ENCODE results near the gene ST3GAL2. TPM values are rescaled to one million over a fixed set of nuclear protein-coding genes. Genes with fewer than 3 reads are reported as not detected.

Gene ST3GAL2
- total RNA-seq: 9.5 and 17.8 TPM in 2 replicates
- 13.1 and 13.5 TPM in 2 replicates for polyA plus RNA-seq
- 16.2 and 17.6 TPM in 2 replicates for polyA plus RNA-seq (2012)
- polyA minus RNA-seq (ENCODE audit: low replicate concordance): 59.6 and 59.9 TPM in 2 replicates

- H2AFZ ChIP-seq (ENCODE audit: low read length): peak within 1 kb of the TSS; percentile 91
- H4K20me1 ChIP-seq (ENCODE audit: control insufficient read depth, extremely low read depth, insufficient read depth, low read length): no peaks in the 10 kb centered on the region
- no peaks in the 10 kb centered on the region for H3K9me3 ChIP-seq (ENCODE audit: control insufficient read depth, insufficient read depth, low read depth, low read length)
- H3K27ac ChIP-seq (ENCODE audit: insufficient read depth, low read length): peak within 1 kb of the TSS; percentile 51
- H3K27me3 ChIP-seq (ENCODE audit: control insufficient read depth, insufficient read depth, low read length): no peaks in the 10 kb centered on the region
- DNase-seq (ENCODE audit: low read depth in 2 of 2): peak; percentile 92
- peaks cover 4% of the 10 kb centered on the region for H3K36me3 ChIP-seq (ENCODE audit: control insufficient read depth, insufficient read depth, low read length)
- peak within 1 kb of the TSS; percentile 100 for H3K4me2 ChIP-seq (ENCODE audit: extremely low read depth, insufficient read depth, low read length)
- H3K4me1 ChIP-seq (ENCODE audit: control insufficient read depth, extremely low read depth, insufficient read depth, low read length): peaks cover 18% of the 10 kb centered on the region
- peaks cover 19% of the 10 kb centered on the region for H3K79me2 ChIP-seq (ENCODE audit: control insufficient read depth, insufficient read depth, low read length)
- H3K9ac ChIP-seq (ENCODE audit: insufficient read depth, low read length): peak within 1 kb of the TSS; percentile 59
- TF ChIP-seq EZH2 (IDR thresholded peaks at IDR 0.05; ENCODE audit: low read length, missing control alignments): no peak
- no peak for TF ChIP-seq CTCF (conservative IDR thresholded peaks at IDR 0.05 in 1 of 2, IDR thresholded peaks at IDR 0.05 in 1 of 2; ENCODE audit: low read depth in 1 of 2, low read length in 2 of 2)
- H3K4me3 ChIP-seq (replicated peaks in 1 of 4; ENCODE audit: control extremely low read depth in 1 of 4, insufficient read depth in 1 of 4, low read depth in 3 of 4, low read length in 4 of 4): peak within 1 kb of the TSS; percentile 74 to 80 (median 80)
Observed at GRCh38 chr16:70438969-70439862, at the start of gene ST3GAL2. TSS of gene ST3GAL2 (minus strand) at chr16:70439100. CDS start at chr16:70398530, 40,570 bp downstream.

GRCh38 chr16:70484867-70485266 lies 46.0 kb upstream of the ST3GAL2 start:
- H2AFZ ChIP-seq (ENCODE audit: low read length): no peak overlapping the region
- H3K4me1 ChIP-seq (ENCODE audit: control insufficient read depth, extremely low read depth, insufficient read depth, low read length): peaks cover 2% of the 10 kb centered on the region
- H3K4me2 ChIP-seq (ENCODE audit: extremely low read depth, insufficient read depth, low read length): no peak overlapping the region
- H3K27ac ChIP-seq (ENCODE audit: insufficient read depth, low read length): no peak overlapping the region
- no peak overlapping the region for H3K9ac ChIP-seq (ENCODE audit: insufficient read depth, low read length)
- H3K27me3 ChIP-seq (ENCODE audit: control insufficient read depth, insufficient read depth, low read length): no peaks in the 10 kb centered on the region
- no peak for TF ChIP-seq EZH2 (IDR thresholded peaks at IDR 0.05; ENCODE audit: low read length, missing control alignments)
- TF ChIP-seq CTCF (conservative IDR thresholded peaks at IDR 0.05 in 1 of 2, IDR thresholded peaks at IDR 0.05 in 1 of 2; ENCODE audit: low read depth in 1 of 2, low read length in 2 of 2): no peak
- no peak for DNase-seq (ENCODE audit: low read depth in 2 of 2)
- H3K79me2 ChIP-seq (ENCODE audit: control insufficient read depth, insufficient read depth, low read length): no peaks in the 10 kb centered on the region
- no peaks in the 10 kb centered on the region for H4K20me1 ChIP-seq (ENCODE audit: control insufficient read depth, extremely low read depth, insufficient read depth, low read length)
- H3K36me3 ChIP-seq (ENCODE audit: control insufficient read depth, insufficient read depth, low read length): peaks cover 19% of the 10 kb centered on the region
- H3K4me3 ChIP-seq (replicated peaks in 1 of 4; ENCODE audit: control extremely low read depth in 1 of 4, insufficient read depth in 1 of 4, low read depth in 3 of 4, low read length in 4 of 4): no peak overlapping the region
- no peaks in the 10 kb centered on the region for H3K9me3 ChIP-seq (ENCODE audit: control insufficient read depth, insufficient read depth, low read depth, low read length)

- H4K20me1 ChIP-seq (ENCODE audit: control insufficient read depth, extremely low read depth, insufficient read depth, low read length): no peaks in the 10 kb centered on the region
- H2AFZ ChIP-seq (ENCODE audit: low read length): no peak overlapping the region
- no peaks in the 10 kb centered on the region for H3K9me3 ChIP-seq (ENCODE audit: control insufficient read depth, insufficient read depth, low read depth, low read length)
- H3K27me3 ChIP-seq (ENCODE audit: control insufficient read depth, insufficient read depth, low read length): no peaks in the 10 kb centered on the region
- no peak overlapping the region for H3K27ac ChIP-seq (ENCODE audit: insufficient read depth, low read length)
- no peak overlapping the region for H3K9ac ChIP-seq (ENCODE audit: insufficient read depth, low read length)
- H3K79me2 ChIP-seq (ENCODE audit: control insufficient read depth, insufficient read depth, low read length): no peaks in the 10 kb centered on the region
- peaks cover 7% of the 10 kb centered on the region for H3K4me1 ChIP-seq (ENCODE audit: control insufficient read depth, extremely low read depth, insufficient read depth, low read length)
- TF ChIP-seq EZH2 (IDR thresholded peaks at IDR 0.05; ENCODE audit: low read length, missing control alignments): no peak
- no peak for TF ChIP-seq CTCF (conservative IDR thresholded peaks at IDR 0.05 in 1 of 2, IDR thresholded peaks at IDR 0.05 in 1 of 2; ENCODE audit: low read depth in 1 of 2, low read length in 2 of 2)
- H3K4me3 ChIP-seq (replicated peaks in 1 of 4; ENCODE audit: control extremely low read depth in 1 of 4, insufficient read depth in 1 of 4, low read depth in 3 of 4, low read length in 4 of 4): no peak overlapping the region
- peaks cover 24% of the 10 kb centered on the region for H3K36me3 ChIP-seq (ENCODE audit: control insufficient read depth, insufficient read depth, low read length)
- DNase-seq (ENCODE audit: low read depth in 2 of 2): no peak
- no peak overlapping the region for H3K4me2 ChIP-seq (ENCODE audit: extremely low read depth, insufficient read depth, low read length)
Observed at GRCh38 chr16:70483426-70483825, 44.5 kb upstream of the ST3GAL2 start.

Measured in fibroblast of lung (primary cell).